Ovary (tissue), 3 donors: ENCODE data around the gene GXYLT2.

ENCODE experiments used
- EP300 ChIP-seq: sonication (generic); formaldehyde crosslinking; IDR thresholded peaks from one replicate; pipeline ENCODE4 v1.6.1; 2017; ENCODE audit warnings: antibody characterized with exemption
- POLR2A ChIP-seq: fragments of 450-650 bp; IDR thresholded peaks from one replicate; pipeline ENCODE4 v1.6.1; 2017; ENCODE audit warnings: antibody characterized with exemption, mild to moderate bottlenecking, moderate library complexity
- TF ChIP-seq, protein P1 (sequence below), 3 donors: fragments of 450-650 bp in 2 of 3; fragments of 200-600 bp in 1 of 3; IDR thresholded peaks; one replicate each; pipeline versions ENCODE4 v1.5.1 to v1.8.0; 2016 to 2022; ENCODE audit warnings: antibody characterized with exemption in 3 of 3, mild to moderate bottlenecking in 1 of 3
- donor health status: DM: no; HTN: no; CAD: no.

DNA sequence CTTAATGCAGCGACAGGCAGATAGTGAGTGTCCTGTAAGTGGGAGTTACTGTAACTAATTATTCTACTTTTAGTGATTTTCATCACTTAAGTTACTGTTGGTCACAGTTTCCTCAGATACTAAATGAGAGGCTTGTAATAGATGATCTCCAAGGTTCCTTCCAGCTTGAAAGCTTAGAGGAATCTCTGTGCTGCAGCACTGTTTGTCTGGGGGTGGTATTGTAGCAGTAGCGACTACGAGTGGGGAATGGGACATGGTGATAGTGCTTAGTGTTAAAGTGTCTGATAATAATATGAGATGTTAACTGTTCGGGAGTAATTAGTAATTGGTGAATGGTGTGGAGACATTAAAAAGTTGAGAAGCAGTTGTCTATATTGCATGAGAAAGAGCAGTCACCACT lies 121.2 kb downstream of the GXYLT2 start:
- no peak for TF ChIP-seq POLR2A
- TF ChIP-seq EP300, result no peak
- TF ChIP-seq, protein P1, sequence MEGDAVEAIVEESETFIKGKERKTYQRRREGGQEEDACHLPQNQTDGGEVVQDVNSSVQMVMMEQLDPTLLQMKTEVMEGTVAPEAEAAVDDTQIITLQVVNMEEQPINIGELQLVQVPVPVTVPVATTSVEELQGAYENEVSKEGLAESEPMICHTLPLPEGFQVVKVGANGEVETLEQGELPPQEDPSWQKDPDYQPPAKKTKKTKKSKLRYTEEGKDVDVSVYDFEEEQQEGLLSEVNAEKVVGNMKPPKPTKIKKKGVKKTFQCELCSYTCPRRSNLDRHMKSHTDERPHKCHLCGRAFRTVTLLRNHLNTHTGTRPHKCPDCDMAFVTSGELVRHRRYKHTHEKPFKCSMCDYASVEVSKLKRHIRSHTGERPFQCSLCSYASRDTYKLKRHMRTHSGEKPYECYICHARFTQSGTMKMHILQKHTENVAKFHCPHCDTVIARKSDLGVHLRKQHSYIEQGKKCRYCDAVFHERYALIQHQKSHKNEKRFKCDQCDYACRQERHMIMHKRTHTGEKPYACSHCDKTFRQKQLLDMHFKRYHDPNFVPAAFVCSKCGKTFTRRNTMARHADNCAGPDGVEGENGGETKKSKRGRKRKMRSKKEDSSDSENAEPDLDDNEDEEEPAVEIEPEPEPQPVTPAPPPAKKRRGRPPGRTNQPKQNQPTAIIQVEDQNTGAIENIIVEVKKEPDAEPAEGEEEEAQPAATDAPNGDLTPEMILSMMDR (IDR thresholded peaks at IDR 0.05), result no peak
